B cell (primary cell): ENCODE results near the gene ABHD17B.

ENCODE experiments used
- EZH2 ChIP-seq: IDR thresholded peaks from 2 replicates; pipeline ENCODE4 v1.6.1; 2012; ENCODE audit warnings: borderline replicate concordance, low read depth, mild to moderate bottlenecking, moderate library complexity, low read length; ENCODE audit not compliant: insufficient read depth, poor library complexity, severe bottlenecking
- TF ChIP-seq, protein P1 (sequence below): fragments of 200-600 bp; IDR thresholded peaks from one replicate; pipeline ENCODE4 v1.8.0; 2022; ENCODE audit warnings: antibody characterized with exemption, mild to moderate bottlenecking

DNA sequence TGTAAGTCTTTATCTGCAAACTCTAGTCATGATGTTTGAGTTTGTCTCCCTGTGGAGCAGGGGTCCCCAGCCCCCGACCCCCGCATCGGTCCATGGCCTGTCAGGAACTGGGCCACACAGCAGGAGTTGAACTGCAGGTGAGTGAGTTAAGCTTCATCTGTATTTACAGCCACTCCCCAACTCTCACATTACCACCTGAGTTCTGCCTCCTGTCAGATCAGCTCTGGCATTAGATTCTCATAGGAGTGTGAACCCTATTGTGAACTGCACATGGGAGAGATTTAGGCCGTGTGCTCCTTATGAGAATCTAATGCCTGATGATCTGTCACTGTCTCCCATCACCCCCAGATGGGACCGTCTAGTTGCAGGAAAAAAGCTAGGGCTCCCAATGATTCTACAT lies 7.4 kb upstream of the ABHD17B start:
- no peak for TF ChIP-seq EZH2
- TF ChIP-seq, protein P1, sequence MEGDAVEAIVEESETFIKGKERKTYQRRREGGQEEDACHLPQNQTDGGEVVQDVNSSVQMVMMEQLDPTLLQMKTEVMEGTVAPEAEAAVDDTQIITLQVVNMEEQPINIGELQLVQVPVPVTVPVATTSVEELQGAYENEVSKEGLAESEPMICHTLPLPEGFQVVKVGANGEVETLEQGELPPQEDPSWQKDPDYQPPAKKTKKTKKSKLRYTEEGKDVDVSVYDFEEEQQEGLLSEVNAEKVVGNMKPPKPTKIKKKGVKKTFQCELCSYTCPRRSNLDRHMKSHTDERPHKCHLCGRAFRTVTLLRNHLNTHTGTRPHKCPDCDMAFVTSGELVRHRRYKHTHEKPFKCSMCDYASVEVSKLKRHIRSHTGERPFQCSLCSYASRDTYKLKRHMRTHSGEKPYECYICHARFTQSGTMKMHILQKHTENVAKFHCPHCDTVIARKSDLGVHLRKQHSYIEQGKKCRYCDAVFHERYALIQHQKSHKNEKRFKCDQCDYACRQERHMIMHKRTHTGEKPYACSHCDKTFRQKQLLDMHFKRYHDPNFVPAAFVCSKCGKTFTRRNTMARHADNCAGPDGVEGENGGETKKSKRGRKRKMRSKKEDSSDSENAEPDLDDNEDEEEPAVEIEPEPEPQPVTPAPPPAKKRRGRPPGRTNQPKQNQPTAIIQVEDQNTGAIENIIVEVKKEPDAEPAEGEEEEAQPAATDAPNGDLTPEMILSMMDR, result no peak
